ENCODE results near the gene ATL1.

ATL1 gene

DNA sequence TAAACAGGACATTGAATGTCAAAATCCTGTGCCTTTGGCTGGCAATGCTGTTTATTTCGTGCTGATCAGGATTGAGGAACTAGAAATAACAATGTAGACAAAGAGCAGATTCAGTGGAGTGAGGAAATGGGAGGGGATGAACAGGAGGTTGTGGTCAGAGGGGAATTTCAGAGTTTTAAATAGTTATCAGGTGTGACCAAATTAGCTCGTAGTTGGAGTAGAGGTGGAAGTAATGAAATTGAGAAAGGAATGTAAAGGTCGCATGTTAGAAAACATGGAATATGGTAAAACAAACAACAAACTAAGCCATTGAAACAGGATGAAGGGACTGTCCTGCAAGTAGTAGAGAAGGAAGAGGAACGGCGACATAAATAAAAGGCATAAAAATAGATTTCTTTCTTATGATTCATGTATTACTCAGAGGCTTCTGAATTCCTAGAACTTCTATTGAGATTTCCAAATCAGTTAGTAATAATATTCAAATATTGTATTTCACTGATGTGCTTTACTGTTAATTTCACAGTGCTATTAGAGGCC lies 117.7 kb downstream of the ATL1 start:
- H3K4me3 ChIP-seq (replicated peaks in 1 of 2; ENCODE audit: low read depth in 2 of 2, low read length in 2 of 2): no peak overlapping the region
- DNase-seq (ENCODE audit: low read depth in 2 of 2): peak; percentile 41 to 78

DNA sequence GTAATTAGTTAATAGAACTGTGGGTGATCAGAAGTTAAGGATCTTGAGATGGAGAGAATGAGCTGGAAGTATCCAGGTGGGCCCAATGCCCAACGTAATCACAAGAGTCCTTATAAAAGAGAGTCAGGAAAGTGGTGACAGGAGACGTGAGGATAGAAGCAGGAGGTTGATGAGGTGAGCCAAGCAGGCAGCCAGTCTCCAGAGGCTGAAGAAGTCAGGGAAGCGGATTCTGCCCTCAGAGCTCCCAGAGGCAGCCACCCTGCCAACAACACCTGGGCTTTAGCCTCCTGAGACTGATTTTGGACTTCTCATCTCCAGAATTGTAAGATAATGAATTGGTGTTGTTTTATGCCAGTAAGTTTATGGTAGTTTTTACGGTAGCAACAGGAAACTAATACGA lies 118.2 kb downstream of the ATL1 start:
- TF ChIP-seq, protein P1, sequence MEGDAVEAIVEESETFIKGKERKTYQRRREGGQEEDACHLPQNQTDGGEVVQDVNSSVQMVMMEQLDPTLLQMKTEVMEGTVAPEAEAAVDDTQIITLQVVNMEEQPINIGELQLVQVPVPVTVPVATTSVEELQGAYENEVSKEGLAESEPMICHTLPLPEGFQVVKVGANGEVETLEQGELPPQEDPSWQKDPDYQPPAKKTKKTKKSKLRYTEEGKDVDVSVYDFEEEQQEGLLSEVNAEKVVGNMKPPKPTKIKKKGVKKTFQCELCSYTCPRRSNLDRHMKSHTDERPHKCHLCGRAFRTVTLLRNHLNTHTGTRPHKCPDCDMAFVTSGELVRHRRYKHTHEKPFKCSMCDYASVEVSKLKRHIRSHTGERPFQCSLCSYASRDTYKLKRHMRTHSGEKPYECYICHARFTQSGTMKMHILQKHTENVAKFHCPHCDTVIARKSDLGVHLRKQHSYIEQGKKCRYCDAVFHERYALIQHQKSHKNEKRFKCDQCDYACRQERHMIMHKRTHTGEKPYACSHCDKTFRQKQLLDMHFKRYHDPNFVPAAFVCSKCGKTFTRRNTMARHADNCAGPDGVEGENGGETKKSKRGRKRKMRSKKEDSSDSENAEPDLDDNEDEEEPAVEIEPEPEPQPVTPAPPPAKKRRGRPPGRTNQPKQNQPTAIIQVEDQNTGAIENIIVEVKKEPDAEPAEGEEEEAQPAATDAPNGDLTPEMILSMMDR (IDR thresholded peaks at IDR 0.05; ENCODE audit: low read depth, low read length): no peak
- no peak overlapping the region for H3K4me3 ChIP-seq (replicated peaks in 1 of 2; ENCODE audit: low read depth in 2 of 2, low read length in 2 of 2)
- DNase-seq (ENCODE audit: low read depth in 2 of 2): no peak

More for the DNA sequence above, 117.7 kb downstream of the ATL1 start:
- TF ChIP-seq, protein P1 (IDR thresholded peaks at IDR 0.05; ENCODE audit: low read depth, low read length): no peak

DNA sequence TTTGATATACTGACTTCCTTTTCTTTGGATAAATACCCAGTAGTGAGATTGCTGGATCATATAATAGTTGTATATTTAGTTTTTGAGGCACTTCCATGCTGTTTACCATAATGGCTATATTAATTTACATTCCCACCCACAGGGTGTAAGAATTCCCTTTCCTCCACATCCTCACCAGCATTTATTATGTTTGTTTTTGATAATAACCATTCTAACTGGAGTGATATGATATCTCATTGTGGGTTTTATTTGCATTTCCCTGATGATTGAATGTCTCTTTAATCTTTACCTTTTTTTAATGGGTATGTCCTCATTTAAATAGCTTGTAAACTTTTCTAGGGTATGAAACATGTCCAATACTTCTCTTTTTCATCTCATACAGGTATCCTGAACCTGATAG lies 119.7 kb downstream of the ATL1 start:
- no peak for DNase-seq (ENCODE audit: low read depth in 2 of 2)
- TF ChIP-seq, protein P1 (IDR thresholded peaks at IDR 0.05; ENCODE audit: low read depth, low read length): no peak
- no peak overlapping the region for H3K4me3 ChIP-seq (replicated peaks in 1 of 2; ENCODE audit: low read depth in 2 of 2, low read length in 2 of 2)

Data from cardiac fibroblast (primary cell).